ENCODE data around the gene AANAT. TPM values are rescaled to one million over a fixed set of nuclear protein-coding genes. Genes with fewer than 3 reads are reported as not detected.

The AANAT gene
- total RNA-seq, 1 experiment from 2014 or later, result not detected

- H3K9ac ChIP-seq (ENCODE audit: low read length), result no peak overlapping the region
- TF ChIP-seq RAD21 (IDR thresholded peaks at IDR 0.05; ENCODE audit: low read depth) (no peak), SRF (IDR thresholded peaks at IDR 0.05; ENCODE audit: low read depth) (no peak), CEBPB (IDR thresholded peaks at IDR 0.05; ENCODE audit: low read depth) (no peak), EZH2 (IDR thresholded peaks at IDR 0.05) (no peak), ATF3 (IDR thresholded peaks at IDR 0.05) (no peak), POLR2A (IDR thresholded peaks at IDR 0.05; ENCODE audit: borderline replicate concordance, extremely low read depth, insufficient read depth, insufficient read length) (no peak), SP1 (IDR thresholded peaks at IDR 0.05; ENCODE audit: low read depth) (no peak)
- H3K79me2 ChIP-seq (ENCODE audit: insufficient read depth, low read length), result peaks cover 88% of the 10 kb centered on the region
- H2AFZ ChIP-seq (ENCODE audit: low read depth, low read length, poor library complexity, severe bottlenecking), result no peak overlapping the region
- no TSS peak for BruUV-seq (replicated peaks)
- H4K20me1 ChIP-seq (ENCODE audit: insufficient read depth), result peaks cover 4% of the 10 kb centered on the region; the same call in 1 of the 2 replicates
- POLR2A ChIA-PET, result no interaction called here
- CTCF ChIA-PET, result no interaction called here
- H3K27ac ChIP-seq (ENCODE audit: low read depth, low read length), result no peak overlapping the region
- H3K4me3 ChIP-seq (replicated peaks in 1 of 2; ENCODE audit: low read depth in 1 of 2, low read length in 2 of 2), result no peak overlapping the region
- RAD21 ChIA-PET (ENCODE audit: low non-redundant PET in 1 of 2, low total read pairs in 2 of 2, uncharacterized antibody in 2 of 2, unreplicated experiment in 2 of 2), result no interaction called here
- no peaks in the 10 kb centered on the region for H3K9me2 ChIP-seq (ENCODE audit: insufficient read depth)
- no peaks in the 10 kb centered on the region for H3K27me3 ChIP-seq (ENCODE audit: insufficient read depth, low read length)
- H3K9me3 ChIP-seq (ENCODE audit: control insufficient read depth in 1 of 2, insufficient read depth in 1 of 2, low read depth in 1 of 2, low read length in 2 of 2), result no peaks in the 10 kb centered on the region
- DNase-seq (ENCODE audit: low read depth, low spot score) (no peak), ATAC-seq (no peak)
- intact Hi-C loops (cut with micrococcal nuclease), result no loop called here
- H3K4me1 ChIP-seq (ENCODE audit: control insufficient read depth in 1 of 2, insufficient read depth in 2 of 2, low read length in 2 of 2), result peaks cover 0 to 4% of the 10 kb centered on the region in 2 experiments; a peak in 1 of 4 replicates
- peaks cover 0 to 4% of the 10 kb centered on the region in 2 experiments; a peak in 1 of 4 replicates for H3K36me3 ChIP-seq (ENCODE audit: control insufficient read depth in 1 of 2, insufficient read depth in 2 of 2, low read length in 2 of 2)
- no peak overlapping the region for H3K4me2 ChIP-seq (ENCODE audit: low read length)
Observed at GRCh38 chr17:76421044-76421407, 46.4 kb upstream of the AANAT start.

GRCh38 chr17:76422406-76422805, 45.0 kb upstream of the AANAT start:
- no peak for ATAC-seq
- no peak overlapping the region for H2AFZ ChIP-seq (ENCODE audit: low read depth, low read length, poor library complexity, severe bottlenecking)
- BruUV-seq (replicated peaks), result no TSS peak
- CTCF ChIA-PET, result no interaction called here
- H4K20me1 ChIP-seq (ENCODE audit: insufficient read depth), result peaks cover 4% of the 10 kb centered on the region; the same call in 1 of the 2 replicates
- H3K9me3 ChIP-seq (ENCODE audit: control insufficient read depth in 1 of 2, insufficient read depth in 1 of 2, low read depth in 1 of 2, low read length in 2 of 2), result no peaks in the 10 kb centered on the region
- H3K4me1 ChIP-seq (ENCODE audit: control insufficient read depth in 1 of 2, insufficient read depth in 2 of 2, low read length in 2 of 2), result peaks cover 0 to 4% of the 10 kb centered on the region in 2 experiments; a peak in 1 of 4 replicates
- no peak overlapping the region for H3K9ac ChIP-seq (ENCODE audit: low read length)
- no peak for DNase-seq (ENCODE audit: low read depth, low spot score)
- no peak for TF ChIP-seq EZH2 (IDR thresholded peaks at IDR 0.05)
- no peak for TF ChIP-seq SP1 (IDR thresholded peaks at IDR 0.05; ENCODE audit: low read depth)
- RAD21 ChIA-PET (ENCODE audit: low non-redundant PET in 1 of 2, low total read pairs in 2 of 2, uncharacterized antibody in 2 of 2, unreplicated experiment in 2 of 2), result no interaction called here
- H3K4me3 ChIP-seq (replicated peaks in 1 of 2; ENCODE audit: low read depth in 1 of 2, low read length in 2 of 2), result no peak overlapping the region
- intact Hi-C loops (cut with micrococcal nuclease), result no loop called here
- H3K9me2 ChIP-seq (ENCODE audit: insufficient read depth), result no peaks in the 10 kb centered on the region
- no peak overlapping the region for H3K27ac ChIP-seq (ENCODE audit: low read depth, low read length)
- peaks cover 0 to 3% of the 10 kb centered on the region in 2 experiments; a peak in 1 of 4 replicates for H3K36me3 ChIP-seq (ENCODE audit: control insufficient read depth in 1 of 2, insufficient read depth in 2 of 2, low read length in 2 of 2)
- no peaks in the 10 kb centered on the region for H3K27me3 ChIP-seq (ENCODE audit: insufficient read depth, low read length)
- no peak overlapping the region for H3K4me2 ChIP-seq (ENCODE audit: low read length)
- peaks cover 88% of the 10 kb centered on the region for H3K79me2 ChIP-seq (ENCODE audit: insufficient read depth, low read length)
- POLR2A ChIA-PET, result interaction anchor here (0.6 kb wide), 1 partner anchor 57 kb away, joined by 3 read pairs; no protein-coding TSS in a partner anchor
